ENCODE results near the gene AUP1. TPM values are rescaled to one million over a fixed set of nuclear protein-coding genes. Genes with fewer than 3 reads are reported as not detected.
A peak's percentile ranks its signal among the peaks of the same experiment; 100 is the strongest.
"Not testable (repeated sequence)": the region's sequence is repeated elsewhere in the genome, so short reads cannot be mapped to it uniquely, and the experiment has no call there.

Gene AUP1
- total RNA-seq, 1 donor from 2014 or later = 57.4 TPM

DNA sequence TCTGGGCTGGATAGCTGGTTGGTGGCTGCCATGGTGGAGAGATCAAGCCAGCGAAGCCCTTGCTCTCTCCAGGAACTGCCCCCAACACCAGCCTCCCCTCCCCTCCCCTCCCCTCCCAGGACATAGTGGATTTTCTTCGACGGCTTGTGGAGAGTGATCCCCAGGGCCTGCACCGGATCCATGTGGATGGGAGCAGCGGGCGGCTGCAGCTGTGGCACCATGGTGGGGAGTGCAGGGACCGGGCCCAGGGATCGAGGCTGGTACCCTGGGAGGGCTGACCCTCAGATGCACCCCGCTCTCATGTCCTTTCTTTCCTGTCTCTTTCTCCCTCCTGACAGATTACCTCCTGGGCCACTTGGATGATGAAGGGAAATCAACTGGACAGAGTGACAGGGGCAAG, 39.6 kb downstream of the AUP1 start:
- no peak overlapping the region for H3K4me3 ChIP-seq (ENCODE audit: low read length in 3 of 3)
- no peak overlapping the region for H3K27ac ChIP-seq (ENCODE audit: low read depth, low read length)
- H3K9me3 ChIP-seq (ENCODE audit: control insufficient read depth in 3 of 3, low read length in 3 of 3) = no peaks in the 10 kb centered on the region
- no peaks in the 10 kb centered on the region for H3K27me3 ChIP-seq (ENCODE audit: control insufficient read depth in 3 of 3, insufficient read depth in 3 of 3, low read length in 3 of 3)
- no peaks in the 10 kb centered on the region for H3K4me1 ChIP-seq (ENCODE audit: control insufficient read depth in 3 of 3, insufficient read depth in 3 of 3, low read length in 3 of 3)
- no peak overlapping the region for H3K9ac ChIP-seq (ENCODE audit: low read depth in 1 of 3, low read length in 3 of 3)
- peaks cover 50 to 64% (median 57%) of the 10 kb centered on the region in 3 donors for H3K36me3 ChIP-seq (ENCODE audit: control insufficient read depth in 3 of 3, insufficient read depth in 3 of 3, low read length in 3 of 3)

DNA sequence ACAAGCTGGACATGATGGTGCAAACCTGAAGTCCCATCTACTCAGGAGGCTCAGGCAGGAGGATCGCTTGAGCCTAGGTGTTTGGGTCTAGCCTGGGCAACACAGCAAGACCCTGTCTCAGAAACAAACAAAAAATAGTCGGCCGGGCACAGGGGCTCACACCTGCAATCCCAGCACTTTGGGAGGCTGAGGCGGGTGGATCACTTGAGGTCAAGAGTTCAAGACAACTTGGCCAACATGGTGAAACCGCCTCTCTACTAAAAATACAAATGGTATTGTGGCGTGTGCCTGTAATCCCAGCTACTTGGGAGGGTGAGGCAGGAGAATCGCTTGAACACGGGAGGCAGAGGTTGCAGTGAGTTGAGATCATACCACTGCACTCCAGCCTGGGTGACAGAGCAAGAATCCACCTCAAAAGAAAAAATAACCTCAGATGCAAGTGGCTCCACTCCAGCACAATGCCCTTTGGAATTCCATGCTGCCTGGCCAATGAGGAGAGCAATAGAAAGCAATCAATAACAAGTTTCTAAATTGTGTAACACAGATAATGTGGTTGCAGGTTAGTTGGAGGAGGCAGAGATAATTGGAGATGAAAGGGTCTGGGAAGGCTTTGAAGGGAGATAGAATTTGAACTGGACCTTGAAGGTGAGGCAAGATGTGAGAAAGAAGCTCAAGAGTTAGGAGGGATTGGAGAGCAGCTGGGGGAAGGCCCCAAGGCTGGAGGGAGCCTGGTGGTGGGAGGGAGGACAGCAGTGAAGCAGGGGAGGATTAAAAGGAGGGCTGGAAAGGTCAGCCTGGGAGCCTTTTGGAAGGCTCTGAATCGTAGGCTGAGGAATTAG, 40.6 kb downstream of the AUP1 start:
- Histone ChIP-seq H3K9ac (ENCODE audit: low read depth in 1 of 3, low read length in 3 of 3) (no peak overlapping the region), H3K27ac (ENCODE audit: low read depth, low read length) (no peak overlapping the region), H3K4me1 (ENCODE audit: control insufficient read depth in 3 of 3, insufficient read depth in 3 of 3, low read length in 3 of 3) (peaks cover 0 to 6% (median 3%) of the 10 kb centered on the region in 3 donors), H3K27me3 (ENCODE audit: control insufficient read depth in 3 of 3, insufficient read depth in 3 of 3, low read length in 3 of 3) (no peaks in the 10 kb centered on the region), H3K9me3 (ENCODE audit: control insufficient read depth in 3 of 3, low read length in 3 of 3) (no peaks in the 10 kb centered on the region), H3K36me3 (ENCODE audit: control insufficient read depth in 3 of 3, insufficient read depth in 3 of 3, low read length in 3 of 3) (peaks cover 48 to 60% (median 51%) of the 10 kb centered on the region in 3 donors), H3K4me3 (ENCODE audit: low read length in 3 of 3) (no peak overlapping the region)

DNA sequence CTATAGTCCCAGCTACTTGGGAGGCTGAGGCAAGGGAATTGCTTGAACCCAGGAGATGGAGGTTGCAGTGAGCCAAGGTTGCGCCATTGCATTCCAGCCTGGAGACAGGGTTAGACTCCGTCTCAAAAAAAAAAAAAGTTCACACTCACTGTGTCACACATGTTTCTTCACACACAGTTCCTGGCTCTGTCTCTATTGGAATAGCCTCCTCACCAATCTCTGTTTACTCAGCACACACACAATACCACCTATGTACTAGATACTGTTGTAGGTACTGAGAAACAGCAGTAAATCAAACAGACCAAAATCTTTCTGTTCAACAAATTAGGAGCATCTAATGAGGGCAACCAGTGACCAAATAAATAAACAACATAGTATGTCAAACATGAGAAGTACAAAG, 43.4 kb downstream of the AUP1 start:
- Histone ChIP-seq H3K27ac (ENCODE audit: low read depth, low read length) (no peak overlapping the region), H3K36me3 (ENCODE audit: control insufficient read depth in 3 of 3, insufficient read depth in 3 of 3, low read length in 3 of 3) (peaks cover 23 to 37% (median 25%) of the 10 kb centered on the region in 3 donors)

DNA sequence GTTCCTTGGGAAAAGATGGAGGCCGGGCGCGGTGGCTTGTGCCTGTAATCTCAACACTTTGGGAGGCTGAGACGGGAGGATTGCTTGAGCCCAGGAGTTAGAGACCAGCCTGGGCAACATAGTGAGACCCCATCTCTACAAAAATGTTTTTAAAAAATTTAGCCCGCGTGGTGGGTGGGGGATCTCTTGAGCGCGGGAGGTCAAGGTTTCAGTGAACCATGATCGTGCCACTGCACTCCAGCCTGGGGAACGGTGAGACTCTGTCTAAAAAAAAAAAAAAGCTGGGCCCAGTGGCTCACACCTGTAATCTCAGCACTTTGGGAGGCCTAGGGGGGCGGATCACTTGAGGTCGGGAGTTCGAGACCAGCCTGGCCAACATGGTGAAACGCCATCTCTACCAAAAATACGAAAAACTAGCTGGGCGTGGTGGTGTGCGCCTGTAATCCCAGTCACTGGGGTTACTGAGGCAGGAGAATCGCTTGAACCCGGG, 45.8 kb downstream of the AUP1 start:
- not testable (repeated sequence) for H3K27ac ChIP-seq (ENCODE audit: low read depth, low read length); H3K27me3 ChIP-seq (ENCODE audit: control insufficient read depth in 3 of 3, insufficient read depth in 3 of 3, low read length in 3 of 3); H3K9me3 ChIP-seq (ENCODE audit: control insufficient read depth in 3 of 3, low read length in 3 of 3)
- Histone ChIP-seq H3K4me3 (ENCODE audit: low read length in 3 of 3) (peak overlapping the region; percentile 85 to 100 (median 98)), H3K36me3 (ENCODE audit: control insufficient read depth in 3 of 3, insufficient read depth in 3 of 3, low read length in 3 of 3) (peaks cover 12 to 27% (median 22%) of the 10 kb centered on the region in 3 donors), H3K9ac (ENCODE audit: low read depth in 1 of 3, low read length in 3 of 3) (peak overlapping the region; percentile 69 to 93 (median 86)), H3K4me1 (ENCODE audit: control insufficient read depth in 3 of 3, insufficient read depth in 3 of 3, low read length in 3 of 3) (peaks cover 22 to 37% (median 26%) of the 10 kb centered on the region in 3 donors)

More for the DNA sequence above, 43.4 kb downstream of the AUP1 start:
- peaks cover 16 to 30% (median 20%) of the 10 kb centered on the region in 3 donors for H3K4me1 ChIP-seq (ENCODE audit: control insufficient read depth in 3 of 3, insufficient read depth in 3 of 3, low read length in 3 of 3)
- no peaks in the 10 kb centered on the region for H3K27me3 ChIP-seq (ENCODE audit: control insufficient read depth in 3 of 3, insufficient read depth in 3 of 3, low read length in 3 of 3)
- H3K9ac ChIP-seq (ENCODE audit: low read depth in 1 of 3, low read length in 3 of 3) = no peak overlapping the region
- no peaks in the 10 kb centered on the region for H3K9me3 ChIP-seq (ENCODE audit: control insufficient read depth in 3 of 3, low read length in 3 of 3)
- no peak overlapping the region for H3K4me3 ChIP-seq (ENCODE audit: low read length in 3 of 3)

DNA sequence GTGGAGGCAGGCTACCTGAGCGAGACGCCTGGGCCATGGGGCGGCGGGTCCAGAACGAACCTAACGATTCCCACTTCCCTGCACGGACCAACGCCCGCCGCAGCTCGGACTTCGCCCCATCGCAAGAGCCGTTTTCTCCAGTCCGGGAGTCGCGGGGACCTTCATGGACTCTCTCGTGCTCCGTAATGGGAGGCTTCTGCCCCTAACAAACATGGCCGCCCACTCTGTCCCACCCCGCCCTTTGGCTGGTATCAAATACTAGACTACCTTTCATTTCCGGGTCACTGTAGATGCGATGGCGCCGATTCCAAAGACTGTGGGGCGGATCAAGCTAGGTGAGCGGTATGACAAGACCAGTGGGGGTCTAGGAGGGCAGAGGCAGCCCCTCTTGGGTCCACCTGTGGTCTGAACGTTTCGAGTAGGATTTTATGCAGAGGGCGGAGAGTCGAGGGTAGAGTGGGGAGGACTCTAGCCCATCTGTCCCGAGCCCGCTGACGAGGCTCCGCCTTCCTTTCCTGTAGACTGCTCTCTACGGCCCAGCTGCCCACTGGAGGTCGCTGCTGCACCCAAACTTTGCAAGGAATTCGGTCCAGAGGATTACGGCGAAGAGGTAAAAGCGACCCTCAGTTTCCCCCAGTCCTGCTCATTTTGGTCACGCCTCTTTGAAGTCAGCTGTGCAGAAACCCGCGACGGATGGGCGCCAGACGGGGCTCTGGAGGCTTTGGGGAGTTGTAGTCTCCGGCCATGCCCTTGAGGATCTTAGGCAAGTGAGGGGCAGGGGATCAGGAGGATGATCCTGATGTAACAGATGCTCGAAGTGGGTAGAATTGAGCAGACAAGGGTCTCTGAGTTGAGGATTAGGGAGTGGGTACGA, 46.5 kb downstream of the AUP1 start, which contains the start of the genes CCDC142 and TTC31:
Gene CCDC142, minus strand, starts transcription at position 198 of the 874 bp plus-strand sequence. Its CDS starts 161 bp downstream, at position 37.
Gene TTC31, plus strand, starts transcription at position 281 of the 874 bp plus-strand sequence. Its CDS starts 15 bp downstream, at position 296.
- Histone ChIP-seq H3K4me3 (ENCODE audit: low read length in 3 of 3) (peak within 1 kb of the TSS; percentile 85 to 100 (median 98)), H3K27ac (ENCODE audit: low read depth, low read length) (peak within 1 kb of the TSS; percentile 71), H3K9ac (ENCODE audit: low read depth in 1 of 3, low read length in 3 of 3) (peak within 1 kb of the TSS; percentile 69 to 93 (median 86)), H3K36me3 (ENCODE audit: control insufficient read depth in 3 of 3, insufficient read depth in 3 of 3, low read length in 3 of 3) (peaks cover 12 to 27% (median 22%) of the 10 kb centered on the region in 3 donors), H3K27me3 (ENCODE audit: control insufficient read depth in 3 of 3, insufficient read depth in 3 of 3, low read length in 3 of 3) (no peaks in the 10 kb centered on the region), H3K4me1 (ENCODE audit: control insufficient read depth in 3 of 3, insufficient read depth in 3 of 3, low read length in 3 of 3) (peaks cover 22 to 37% (median 26%) of the 10 kb centered on the region in 3 donors), H3K9me3 (ENCODE audit: control insufficient read depth in 3 of 3, low read length in 3 of 3) (no peaks in the 10 kb centered on the region)

DNA sequence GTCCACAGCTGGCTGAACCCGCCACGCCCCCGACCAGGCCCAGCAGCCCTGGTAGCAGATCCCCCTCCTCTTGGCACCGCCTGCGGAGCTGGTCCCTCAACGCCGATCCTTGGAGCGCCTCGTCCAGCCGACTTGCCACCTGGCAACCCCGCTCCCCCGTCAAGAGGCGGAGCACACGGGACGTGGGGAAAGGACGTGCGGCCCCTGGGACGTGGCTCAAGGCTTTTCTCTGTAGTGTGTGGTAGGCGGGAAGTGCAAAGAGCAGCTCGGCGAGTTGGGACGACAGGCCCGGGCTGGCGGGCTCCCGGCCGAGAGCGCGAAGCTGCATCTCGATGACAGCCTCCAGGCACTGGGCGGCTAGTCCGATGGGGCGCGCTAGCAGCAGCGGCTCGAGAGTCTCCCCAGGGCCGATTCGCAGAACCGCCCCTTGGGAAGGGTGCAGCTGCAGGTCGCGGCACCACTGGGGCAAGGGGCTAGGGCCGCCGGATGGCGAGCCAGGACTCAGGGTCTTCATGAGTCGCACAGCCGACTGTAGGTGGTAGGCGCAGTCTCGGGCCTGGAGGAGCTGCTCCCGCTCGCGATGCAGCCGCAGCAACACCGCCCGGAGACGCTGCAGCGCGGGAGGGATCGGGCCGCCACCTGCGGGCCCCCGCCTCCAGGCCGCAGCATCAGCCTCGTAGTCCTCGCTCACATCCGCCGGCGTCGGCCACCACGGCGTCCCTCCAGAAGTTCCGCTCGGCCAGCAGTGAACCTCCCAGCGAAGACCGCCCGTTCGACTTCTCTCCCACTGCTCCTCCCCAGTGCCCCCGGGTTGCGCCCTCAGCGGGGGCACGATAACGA, 47.3 kb downstream of the AUP1 start:
- H3K4me3 ChIP-seq (ENCODE audit: low read length in 3 of 3) = peak overlapping the region; percentile 85 to 100 (median 98)
- peaks cover 17 to 32% (median 22%) of the 10 kb centered on the region in 3 donors for H3K36me3 ChIP-seq (ENCODE audit: control insufficient read depth in 3 of 3, insufficient read depth in 3 of 3, low read length in 3 of 3)

DNA sequence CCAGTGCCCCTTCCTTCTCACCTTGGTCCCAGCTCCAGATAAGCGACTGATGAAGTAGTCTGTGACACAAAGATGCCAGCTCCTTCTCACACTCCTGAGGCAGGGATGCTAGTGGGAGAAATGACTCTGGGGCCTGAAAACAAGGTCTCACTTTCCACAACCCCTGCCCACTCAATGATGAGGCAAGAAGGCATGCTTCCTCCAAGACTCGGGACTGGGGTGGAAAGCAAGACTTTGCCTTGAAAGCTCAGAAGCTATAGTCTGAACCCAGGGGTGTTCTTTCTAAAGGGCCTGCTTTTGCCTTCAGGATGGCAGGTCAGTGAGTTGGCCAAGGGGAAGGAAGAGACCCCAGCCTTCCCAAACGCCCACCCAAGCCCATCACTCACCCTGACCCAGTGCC, 48.1 kb downstream of the AUP1 start:
- Histone ChIP-seq H3K9me3 (ENCODE audit: control insufficient read depth in 3 of 3, low read length in 3 of 3) (no peaks in the 10 kb centered on the region), H3K27ac (ENCODE audit: low read depth, low read length) (no peak overlapping the region), H3K4me1 (ENCODE audit: control insufficient read depth in 3 of 3, insufficient read depth in 3 of 3, low read length in 3 of 3) (peaks cover 22 to 37% (median 26%) of the 10 kb centered on the region in 3 donors), H3K27me3 (ENCODE audit: control insufficient read depth in 3 of 3, insufficient read depth in 3 of 3, low read length in 3 of 3) (no peaks in the 10 kb centered on the region), H3K9ac (ENCODE audit: low read depth in 1 of 3, low read length in 3 of 3) (peak overlapping the region; percentile 69 to 93 (median 86)), H3K4me3 (ENCODE audit: low read length in 3 of 3) (peak overlapping the region; percentile 85 to 100 (median 98)), H3K36me3 (ENCODE audit: control insufficient read depth in 3 of 3, insufficient read depth in 3 of 3, low read length in 3 of 3) (peaks cover 18 to 36% (median 19%) of the 10 kb centered on the region in 3 donors)

More for the DNA sequence above, 47.3 kb downstream of the AUP1 start:
- Histone ChIP-seq H3K9me3 (ENCODE audit: control insufficient read depth in 3 of 3, low read length in 3 of 3) (no peaks in the 10 kb centered on the region), H3K9ac (ENCODE audit: low read depth in 1 of 3, low read length in 3 of 3) (peak overlapping the region; percentile 69 to 93 (median 86)), H3K4me1 (ENCODE audit: control insufficient read depth in 3 of 3, insufficient read depth in 3 of 3, low read length in 3 of 3) (peaks cover 22 to 37% (median 26%) of the 10 kb centered on the region in 3 donors), H3K27ac (ENCODE audit: low read depth, low read length) (peak overlapping the region; percentile 71), H3K27me3 (ENCODE audit: control insufficient read depth in 3 of 3, insufficient read depth in 3 of 3, low read length in 3 of 3) (no peaks in the 10 kb centered on the region)
